T-helper 1 cell treated with Interleukin-12 subunit alpha and Interleukin-12 subunit beta and Interleukin-4 antibody, amounts not matched to agents 30 μg/mL and 1 μg/mL, for 36 hours (primary cell): ENCODE measurements around the gene DAP3.
A peak's percentile ranks its signal among the peaks of the same experiment; 100 is the strongest.
"Not testable (repeated sequence)": the region's sequence is repeated elsewhere in the genome, so short reads cannot be mapped to it uniquely, and the experiment has no call there.

Source experiments
- H3K27ac Mint-ChIP-seq: one replicate; pipeline ENCODE4 v1.8.0; 2021; ENCODE audit warnings: mild to moderate bottlenecking, mixed read lengths
- H3K27me3 Mint-ChIP-seq: one replicate; pipeline ENCODE4 v1.8.0; 2021; ENCODE audit warnings: low read depth, mixed read lengths
- H3K36me3 Mint-ChIP-seq: one replicate; pipeline ENCODE4 v1.8.0; 2021; ENCODE audit warnings: low read depth, mixed read lengths
- H3K4me1 Mint-ChIP-seq: one replicate; pipeline ENCODE4 v1.8.0; 2021; ENCODE audit warnings: low read depth, mixed read lengths
- H3K4me3 Mint-ChIP-seq: one replicate; pipeline ENCODE4 v1.8.0; 2021; ENCODE audit warnings: mild to moderate bottlenecking, moderate library complexity, mixed read lengths
- H3K9me3 Mint-ChIP-seq: one replicate; pipeline ENCODE4 v1.8.0; 2021; ENCODE audit warnings: mixed read lengths

DAP3 gene

DNA sequence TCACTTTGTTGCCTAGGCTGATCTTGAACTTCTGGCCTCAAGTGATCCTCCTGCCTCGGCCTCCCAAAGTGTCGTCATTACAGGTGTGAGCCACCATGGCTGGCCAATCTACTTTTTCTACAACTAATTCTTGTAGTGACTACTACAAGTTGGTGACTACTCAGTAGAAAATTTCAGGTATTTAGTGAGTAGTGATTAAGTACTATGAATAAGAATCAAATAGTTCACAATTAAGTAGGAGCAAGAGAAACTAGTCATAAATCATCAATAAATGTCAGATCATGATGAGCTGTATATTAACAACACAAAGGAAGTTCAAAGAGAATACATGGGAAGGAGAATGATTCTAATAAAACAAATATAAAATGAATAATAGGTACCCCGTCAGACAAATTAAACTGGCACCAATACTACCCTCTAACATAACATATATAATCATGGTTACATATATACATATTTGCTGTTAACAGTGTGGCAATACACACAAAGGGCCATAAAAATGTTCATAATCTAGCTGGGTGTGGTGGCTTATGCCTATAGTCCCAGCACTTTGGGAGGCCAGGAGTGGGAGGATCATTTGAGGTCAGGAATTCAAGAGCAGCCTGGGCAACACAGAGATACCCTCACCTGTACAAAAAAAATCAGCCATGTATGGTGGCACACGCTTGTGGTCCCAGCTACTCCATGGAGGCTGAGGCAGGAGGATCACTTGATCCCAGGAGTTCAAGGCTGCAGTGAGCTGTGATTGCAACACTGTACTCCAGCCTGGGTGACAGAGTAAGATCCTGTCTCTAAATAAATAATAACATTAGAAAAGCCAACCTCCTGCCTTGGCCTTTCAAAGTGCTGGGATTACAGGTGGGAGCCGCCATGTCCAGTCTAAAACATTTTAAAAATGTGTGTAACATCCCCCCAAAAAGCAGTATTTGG is 19.4 kb upstream of the DAP3 start:
- Mint-ChIP-seq H3K9me3 (no peaks in the 10 kb centered on the region), H3K36me3 (peaks cover 42% of the 10 kb centered on the region), H3K4me1 (no peaks in the 10 kb centered on the region), H3K27ac (no peak overlapping the region), H3K4me3 (no peak overlapping the region), H3K27me3 (no peaks in the 10 kb centered on the region)

DNA sequence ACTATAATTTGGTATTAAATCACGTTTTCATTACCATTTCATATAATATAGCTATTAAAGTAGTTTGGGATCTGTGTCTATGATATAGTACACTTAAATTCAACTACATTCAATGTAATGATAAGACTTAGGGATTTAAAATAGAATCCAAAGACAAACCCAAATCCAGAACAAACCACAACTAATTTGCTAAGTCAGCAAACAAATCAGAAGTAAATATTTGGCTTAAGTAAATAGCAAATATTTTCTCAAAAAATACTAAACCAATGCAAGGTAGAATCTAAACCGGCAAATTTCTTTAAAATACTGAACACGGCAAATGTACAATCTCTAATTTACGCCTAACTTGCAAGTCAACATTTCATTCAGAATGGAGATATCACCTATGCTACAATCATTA is 17.1 kb upstream of the DAP3 start:
- Mint-ChIP-seq H3K36me3 (peaks cover 51% of the 10 kb centered on the region), H3K27ac (no peak overlapping the region), H3K9me3 (no peaks in the 10 kb centered on the region), H3K4me1 (no peaks in the 10 kb centered on the region), H3K27me3 (no peaks in the 10 kb centered on the region), H3K4me3 (no peak overlapping the region)

DNA sequence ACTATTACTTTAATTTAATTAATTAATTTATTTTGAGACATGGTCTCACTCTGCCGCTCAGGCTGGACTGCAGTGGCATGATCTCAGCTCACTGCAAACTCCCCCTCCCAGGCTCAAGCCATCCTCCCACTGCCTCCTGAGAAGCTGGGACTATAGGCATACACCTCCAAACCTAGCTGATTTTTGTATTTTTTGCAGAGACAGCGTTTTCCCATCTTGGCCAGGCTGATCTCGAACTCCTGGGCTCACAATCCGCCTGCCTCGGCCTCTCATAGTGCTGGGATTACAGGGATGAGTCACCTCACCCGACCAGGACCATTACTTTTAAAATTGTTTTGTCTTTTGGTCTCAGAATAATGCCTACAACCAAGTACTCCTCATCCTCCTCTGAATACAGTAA is 15.9 kb upstream of the DAP3 start:
- Mint-ChIP-seq H3K4me1 (no peaks in the 10 kb centered on the region), H3K27me3 (no peaks in the 10 kb centered on the region), H3K9me3 (no peaks in the 10 kb centered on the region), H3K4me3 (no peak overlapping the region), H3K27ac (no peak overlapping the region), H3K36me3 (peaks cover 52% of the 10 kb centered on the region)

DNA sequence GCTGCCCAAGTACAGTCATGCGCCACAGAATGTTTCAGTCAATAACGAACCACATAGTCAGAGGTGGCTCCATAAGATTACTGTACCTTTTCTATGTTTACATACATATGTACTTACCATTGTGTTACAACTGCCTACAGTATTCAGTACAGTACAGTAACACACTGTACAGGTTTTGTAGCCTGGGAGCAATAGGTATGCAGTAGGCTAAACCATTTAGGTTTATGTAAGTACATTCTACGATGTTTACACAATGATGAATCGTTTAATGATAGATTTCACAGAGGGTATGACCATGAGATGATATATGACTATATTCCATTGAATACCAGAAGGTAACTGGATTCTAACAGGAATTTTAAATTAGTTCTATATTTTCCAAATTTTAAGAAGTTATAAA is 10.9 kb upstream of the DAP3 start:
- Mint-ChIP-seq H3K27me3 (no peaks in the 10 kb centered on the region), H3K27ac (no peak overlapping the region), H3K9me3 (no peaks in the 10 kb centered on the region), H3K4me1 (peaks cover 7% of the 10 kb centered on the region), H3K36me3 (peaks cover 41% of the 10 kb centered on the region), H3K4me3 (no peak overlapping the region)

DNA sequence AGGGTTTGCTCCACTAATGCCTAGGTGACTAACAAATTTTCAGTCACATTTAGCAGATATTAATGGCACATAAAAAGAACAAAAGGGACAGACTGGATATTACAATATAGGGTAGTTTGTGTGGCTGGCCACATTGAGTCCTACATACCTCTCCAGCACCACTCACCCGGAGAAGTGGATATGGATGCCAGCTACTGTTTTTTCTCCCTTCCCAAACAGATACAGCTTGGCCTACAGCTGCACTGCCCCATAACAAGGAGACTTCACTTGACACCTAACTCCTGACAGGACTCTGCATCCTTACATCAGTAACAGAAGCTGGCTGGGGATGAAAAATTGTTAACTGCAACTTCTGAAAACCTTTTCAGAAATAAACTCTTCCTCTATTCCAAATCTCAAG is 9.9 kb upstream of the DAP3 start:
- Mint-ChIP-seq H3K27ac (peak overlapping the region; percentile 55), H3K36me3 (peaks cover 38% of the 10 kb centered on the region)
- not testable (repeated sequence) for H3K4me1 Mint-ChIP-seq, H3K9me3 Mint-ChIP-seq, H3K4me3 Mint-ChIP-seq, H3K27me3 Mint-ChIP-seq

- H3K27me3 Mint-ChIP-seq, result no peaks in the 10 kb centered on the region
- no peak overlapping the region for H3K4me3 Mint-ChIP-seq
- H3K27ac Mint-ChIP-seq, result no peak overlapping the region
- peaks cover 21% of the 10 kb centered on the region for H3K4me1 Mint-ChIP-seq
- H3K36me3 Mint-ChIP-seq, result peaks cover 30% of the 10 kb centered on the region
- H3K9me3 Mint-ChIP-seq, result no peaks in the 10 kb centered on the region
Measured at GRCh38 chr1:155680531-155680930, 8.4 kb upstream of the DAP3 start.

- Mint-ChIP-seq H3K4me3 (no peak overlapping the region), H3K9me3 (no peaks in the 10 kb centered on the region), H3K27me3 (no peaks in the 10 kb centered on the region), H3K4me1 (peaks cover 31% of the 10 kb centered on the region), H3K36me3 (peaks cover 30% of the 10 kb centered on the region), H3K27ac (no peak overlapping the region)
Measured at GRCh38 chr1:155681776-155682175, 7.1 kb upstream of the DAP3 start.

- Mint-ChIP-seq H3K36me3 (peaks cover 31% of the 10 kb centered on the region), H3K4me1 (peaks cover 48% of the 10 kb centered on the region), H3K27ac (peak overlapping the region; percentile 97), H3K4me3 (peak overlapping the region; percentile 97)
- not testable (repeated sequence) for H3K27me3 Mint-ChIP-seq, H3K9me3 Mint-ChIP-seq
Measured at GRCh38 chr1:155687705-155688323, 1.1 kb upstream of the DAP3 start.

- H3K9me3 Mint-ChIP-seq, result peaks cover 8% of the 10 kb centered on the region
- no peaks in the 10 kb centered on the region for H3K27me3 Mint-ChIP-seq
- peaks cover 48% of the 10 kb centered on the region for H3K4me1 Mint-ChIP-seq
- H3K36me3 Mint-ChIP-seq, result peaks cover 36% of the 10 kb centered on the region
- peak within 1 kb of the TSS; percentile 97 for H3K27ac Mint-ChIP-seq
- H3K4me3 Mint-ChIP-seq, result peak within 1 kb of the TSS; percentile 97
Measured at GRCh38 chr1:155688324-155689080, 389 bp upstream of the DAP3 start, which contains the start of gene YY1AP1. Gene YY1AP1, minus strand, starts transcription at chr1:155688774. Its CDS starts 8,338 bp downstream, at chr1:155680436.

- peak overlapping the region; percentile 2 for H3K4me3 Mint-ChIP-seq
- peaks cover 31% of the 10 kb centered on the region for H3K36me3 Mint-ChIP-seq
- H3K4me1 Mint-ChIP-seq, result peaks cover 33% of the 10 kb centered on the region
- H3K27me3 Mint-ChIP-seq, result no peaks in the 10 kb centered on the region
- H3K27ac Mint-ChIP-seq, result no peak overlapping the region
- H3K9me3 Mint-ChIP-seq, result peaks cover 8% of the 10 kb centered on the region
Measured at GRCh38 chr1:155691992-155692528, 3.2 kb downstream of the DAP3 start.

DNA sequence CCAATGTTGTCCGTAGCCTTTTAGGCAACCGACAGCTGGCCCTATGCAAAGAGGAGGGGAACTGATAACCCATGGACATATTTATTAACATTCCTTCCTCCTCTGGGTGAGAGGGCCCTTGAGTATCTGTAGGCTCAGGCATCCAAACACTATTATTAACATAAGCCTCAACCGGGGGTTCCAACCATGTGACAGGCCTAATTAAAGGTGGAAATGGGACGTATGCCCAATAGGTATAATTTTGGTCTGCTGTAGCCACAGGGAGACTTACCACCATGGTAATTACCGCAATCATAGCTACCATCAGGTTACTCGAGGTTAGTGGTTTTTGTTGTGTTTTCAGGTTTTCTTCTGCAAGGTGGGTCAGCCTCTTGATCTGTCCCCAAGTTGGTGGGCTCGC is 5.3 kb downstream of the DAP3 start:
- Mint-ChIP-seq H3K4me3 (no peak overlapping the region), H3K27ac (no peak overlapping the region), H3K9me3 (peaks cover 8% of the 10 kb centered on the region), H3K27me3 (no peaks in the 10 kb centered on the region), H3K36me3 (peaks cover 38% of the 10 kb centered on the region), H3K4me1 (peaks cover 39% of the 10 kb centered on the region)

DNA sequence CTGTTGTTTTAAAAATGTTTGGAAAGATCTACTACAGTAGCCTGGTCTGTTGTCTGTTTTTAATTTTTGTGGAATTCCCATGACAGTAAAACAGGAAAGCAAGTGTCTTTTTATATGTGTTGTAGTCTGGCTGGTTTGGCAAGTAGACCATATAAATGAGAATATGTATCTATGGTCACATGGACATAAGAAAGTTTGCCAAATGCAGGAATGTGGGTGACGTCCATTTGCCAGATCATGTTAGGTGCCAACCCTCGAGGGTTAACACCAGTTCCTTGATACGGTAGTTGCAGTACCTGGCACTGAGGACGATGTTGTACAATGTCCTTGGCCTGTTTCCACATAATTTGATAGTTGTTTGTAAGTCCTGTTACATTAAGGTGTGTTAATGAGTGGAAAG is 6.2 kb downstream of the DAP3 start:
- no peak overlapping the region for H3K4me3 Mint-ChIP-seq
- H3K27ac Mint-ChIP-seq, result no peak overlapping the region
- H3K36me3 Mint-ChIP-seq, result peaks cover 33% of the 10 kb centered on the region
- H3K9me3 Mint-ChIP-seq, result peaks cover 8% of the 10 kb centered on the region
- no peaks in the 10 kb centered on the region for H3K27me3 Mint-ChIP-seq
- peaks cover 33% of the 10 kb centered on the region for H3K4me1 Mint-ChIP-seq

GRCh38 chr1:155695608-155696007 is 6.7 kb downstream of the DAP3 start:
- peaks cover 33% of the 10 kb centered on the region for H3K36me3 Mint-ChIP-seq
- no peak overlapping the region for H3K4me3 Mint-ChIP-seq
- H3K4me1 Mint-ChIP-seq, result peaks cover 33% of the 10 kb centered on the region
- no peak overlapping the region for H3K27ac Mint-ChIP-seq
- H3K9me3 Mint-ChIP-seq, result peaks cover 8% of the 10 kb centered on the region
- no peaks in the 10 kb centered on the region for H3K27me3 Mint-ChIP-seq

DNA sequence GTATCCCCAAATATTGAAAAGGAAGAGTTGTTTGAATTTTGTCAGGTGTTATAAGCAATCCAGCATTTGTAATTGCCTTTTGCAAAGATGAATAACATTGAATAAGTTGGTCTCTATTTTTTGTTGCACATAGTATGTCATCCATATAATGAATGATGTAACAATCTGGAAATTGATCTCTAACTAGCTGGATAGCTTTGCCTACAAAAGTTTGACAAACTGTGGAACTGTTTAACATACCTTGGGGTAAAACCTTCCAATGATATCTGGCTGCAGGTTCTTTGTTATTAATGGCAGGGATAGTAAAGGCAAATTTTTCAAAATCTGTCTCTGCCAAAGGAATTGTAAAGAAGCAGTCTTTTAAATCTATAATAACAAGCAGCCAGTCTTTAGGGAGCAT is 7.6 kb downstream of the DAP3 start:
- peaks cover 27% of the 10 kb centered on the region for H3K36me3 Mint-ChIP-seq
- H3K4me3 Mint-ChIP-seq, result no peak overlapping the region
- H3K27me3 Mint-ChIP-seq, result no peaks in the 10 kb centered on the region
- H3K4me1 Mint-ChIP-seq, result peaks cover 27% of the 10 kb centered on the region
- no peak overlapping the region for H3K27ac Mint-ChIP-seq
- H3K9me3 Mint-ChIP-seq, result peaks cover 4% of the 10 kb centered on the region
